Kidney (tissue), 14 donors: ENCODE results near the gene ADAM15. TPM values are rescaled to one million over a fixed set of nuclear protein-coding genes. Genes with fewer than 3 reads are reported as not detected.
A peak's percentile ranks its signal among the peaks of the same experiment; 100 is the strongest.

Source experiments
- DNase-seq, 5 donors: peaks; one replicate each; pipeline ENCODE4 v3.0.0-alpha.2; 2013 to 2020
- FAIRE-seq: peaks from 2 replicates; lab custom pipeline; 2012; peaks lifted over from hg19 to GRCh38; lab: Jason Lieb, UNC
- H3K27ac ChIP-seq, 2 donors: one replicate each; pipeline ENCODE4 v1.7.0; 2013; ENCODE audit warnings: low read depth in 2 of 2, low read length in 2 of 2, inconsistent platforms in 1 of 2
- H3K27me3 ChIP-seq: one replicate; pipeline ENCODE4 v1.7.1; 2013; ENCODE audit warnings: low read length, inconsistent platforms; ENCODE audit not compliant: control insufficient read depth, insufficient read depth
- H3K36me3 ChIP-seq, 3 donors: one replicate each; pipeline versions ENCODE4 v1.7.0 to v1.7.1; 2013; ENCODE audit warnings: low read length in 3 of 3, control low read depth in 1 of 3, inconsistent platforms in 1 of 3; ENCODE audit not compliant: insufficient read depth in 3 of 3, control insufficient read depth in 2 of 3
- H3K4me1 ChIP-seq, 3 donors: one replicate each; pipeline versions ENCODE4 v1.7.0 to v1.7.1; 2013; ENCODE audit warnings: low read length in 3 of 3, inconsistent platforms in 1 of 3, low read depth in 1 of 3; ENCODE audit not compliant: control insufficient read depth in 2 of 3, insufficient read depth in 2 of 3
- H3K4me3 ChIP-seq, 3 donors: one replicate each; pipeline versions ENCODE4 v1.7.0 to v1.8.1; 2013; ENCODE audit warnings: low read length in 3 of 3, control low read depth in 1 of 3, inconsistent platforms in 1 of 3
- H3K9ac ChIP-seq, 3 donors: one replicate each; pipeline versions ENCODE4 v1.7.0 to v1.7.1; 2013; ENCODE audit warnings: low read length in 3 of 3, control low read depth in 1 of 3, inconsistent platforms in 1 of 3
- H3K9me3 ChIP-seq, 3 donors: one replicate each; pipeline versions ENCODE4 v1.7.0 to v1.7.1; 2013; ENCODE audit warnings: low read length in 3 of 3, control low read depth in 1 of 3, inconsistent platforms in 1 of 3; ENCODE audit not compliant: control insufficient read depth in 2 of 3, insufficient read depth in 1 of 3
- intact Hi-C: fragments of 100-400 bp; cut with DNase I; formaldehyde crosslinking; loops from one replicate; pipeline ENCODE4 v1.11.1; 2022
- polyA plus RNA-seq: library from polyadenylated mRNA; stranded (reverse); fragments of 350-450 nt; fragmentation: Illumina TruSeq; extraction: RNeasy Lipid Tissue Mini Kit (QIAGEN cat#74804); gene quantifications from one replicate; pipeline ENCODE4 v1.2.3, GENCODE V29; 2014; ENCODE audit warnings: low read depth, low replicate concordance; ENCODE audit not compliant: insufficient read depth
- total RNA-seq: library from RNA; stranded (reverse); fragmentation: NEBNext Ultra II Directional; extraction: Animal tissue kit (Norgen Biotek cat#: 25700); gene quantifications from one replicate; pipeline ENCODE4 v1.2.1, GENCODE V29; 2021
- TF ChIP-seq, protein P1 (sequence below): IDR thresholded peaks from 3 replicates; pipeline ENCODE4 v1.5.1; 2012; ENCODE audit warnings: mild to moderate bottlenecking, moderate library complexity, borderline replicate concordance; ENCODE audit not compliant: insufficient read depth; ENCODE audit errors: extremely low read depth
- donor health status: control.
- donor health status: control.
- donor health status: control.
- donor health status: control.
- donor health status: control.
- donor health status: DM: yes; HTN: yes; CAD: no.
- donor health status: Normal renal cell carcinoma (clear cell type).

The ADAM15 gene
- total and polyA plus RNA-seq, 2 donors from 2014 or later = 68.4 to 152 TPM

DNA sequence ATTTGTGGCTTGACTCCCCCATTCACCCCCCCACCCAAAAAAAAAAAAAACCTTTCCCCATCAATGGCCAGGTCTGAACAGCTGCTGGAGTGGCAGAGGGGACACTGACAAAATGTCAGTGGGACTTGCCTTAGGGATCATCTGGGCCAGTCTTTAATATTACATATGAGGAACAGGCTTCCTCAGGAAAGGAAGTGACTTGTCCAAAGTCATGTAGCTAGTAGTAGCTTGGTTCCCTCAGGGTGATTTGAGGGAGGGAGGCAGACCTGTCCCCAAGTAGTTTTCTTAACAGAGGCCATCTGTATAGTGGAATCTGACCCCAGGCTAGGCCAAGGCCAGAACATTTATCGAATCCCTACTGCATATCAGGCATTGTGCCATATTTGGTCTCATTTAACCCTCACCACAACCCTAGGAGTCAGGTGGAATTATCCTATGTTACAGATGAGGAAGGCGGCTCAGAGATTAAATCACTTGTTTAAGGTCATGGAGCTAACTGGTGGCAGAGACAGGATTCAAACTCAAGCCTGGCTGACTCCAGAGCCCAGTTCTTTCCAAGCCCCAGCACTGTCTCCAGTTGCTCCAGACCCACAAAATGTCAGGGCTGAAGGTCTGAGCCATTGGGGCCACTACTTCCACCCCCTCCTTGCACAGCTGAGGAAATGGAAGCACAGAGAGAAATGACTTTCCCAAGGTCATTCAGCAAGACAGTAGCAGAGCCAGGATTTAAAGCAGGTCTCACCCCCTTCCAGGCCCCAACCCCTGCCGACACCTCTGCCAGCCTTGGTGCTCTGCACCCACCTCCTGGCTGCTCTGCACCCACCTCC, 38.1 kb upstream of the ADAM15 start:
- Histone ChIP-seq H3K4me3 (no peak overlapping the region), H3K36me3 (no peaks in the 10 kb centered on the region), H3K27ac (no peak overlapping the region), H3K4me1 (peaks cover 0 to 38% (median 12%) of the 10 kb centered on the region in 3 donors), H3K27me3 (no peaks in the 10 kb centered on the region), H3K9ac (no peak overlapping the region), H3K9me3 (no peaks in the 10 kb centered on the region)
- FAIRE-seq (no peak), DNase-seq (no peak)
- intact Hi-C loops = no loop called here
- TF ChIP-seq, protein P1, sequence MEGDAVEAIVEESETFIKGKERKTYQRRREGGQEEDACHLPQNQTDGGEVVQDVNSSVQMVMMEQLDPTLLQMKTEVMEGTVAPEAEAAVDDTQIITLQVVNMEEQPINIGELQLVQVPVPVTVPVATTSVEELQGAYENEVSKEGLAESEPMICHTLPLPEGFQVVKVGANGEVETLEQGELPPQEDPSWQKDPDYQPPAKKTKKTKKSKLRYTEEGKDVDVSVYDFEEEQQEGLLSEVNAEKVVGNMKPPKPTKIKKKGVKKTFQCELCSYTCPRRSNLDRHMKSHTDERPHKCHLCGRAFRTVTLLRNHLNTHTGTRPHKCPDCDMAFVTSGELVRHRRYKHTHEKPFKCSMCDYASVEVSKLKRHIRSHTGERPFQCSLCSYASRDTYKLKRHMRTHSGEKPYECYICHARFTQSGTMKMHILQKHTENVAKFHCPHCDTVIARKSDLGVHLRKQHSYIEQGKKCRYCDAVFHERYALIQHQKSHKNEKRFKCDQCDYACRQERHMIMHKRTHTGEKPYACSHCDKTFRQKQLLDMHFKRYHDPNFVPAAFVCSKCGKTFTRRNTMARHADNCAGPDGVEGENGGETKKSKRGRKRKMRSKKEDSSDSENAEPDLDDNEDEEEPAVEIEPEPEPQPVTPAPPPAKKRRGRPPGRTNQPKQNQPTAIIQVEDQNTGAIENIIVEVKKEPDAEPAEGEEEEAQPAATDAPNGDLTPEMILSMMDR = no peak

DNA sequence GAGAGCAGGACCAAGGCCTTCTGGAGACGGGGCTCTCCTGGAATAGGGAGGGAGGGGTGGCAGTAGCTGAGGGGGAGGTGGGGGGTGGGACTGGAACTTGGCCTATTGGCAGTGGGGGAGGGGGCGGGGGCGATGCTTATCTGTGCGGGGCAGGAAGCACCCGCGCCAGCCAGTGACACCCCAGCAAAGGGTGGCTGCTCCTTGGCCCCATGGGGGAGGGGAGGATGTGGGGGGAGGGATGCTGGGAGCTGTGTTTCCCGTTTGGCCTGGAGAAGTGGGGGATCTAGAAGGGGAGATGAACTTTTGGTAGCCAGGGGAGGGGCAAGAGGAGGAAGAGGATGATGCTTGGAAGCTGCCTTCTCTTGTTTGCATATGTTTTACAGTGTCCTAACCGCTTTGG, 37.5 kb upstream of the ADAM15 start:
- H3K36me3 ChIP-seq = no peaks in the 10 kb centered on the region

DNA sequence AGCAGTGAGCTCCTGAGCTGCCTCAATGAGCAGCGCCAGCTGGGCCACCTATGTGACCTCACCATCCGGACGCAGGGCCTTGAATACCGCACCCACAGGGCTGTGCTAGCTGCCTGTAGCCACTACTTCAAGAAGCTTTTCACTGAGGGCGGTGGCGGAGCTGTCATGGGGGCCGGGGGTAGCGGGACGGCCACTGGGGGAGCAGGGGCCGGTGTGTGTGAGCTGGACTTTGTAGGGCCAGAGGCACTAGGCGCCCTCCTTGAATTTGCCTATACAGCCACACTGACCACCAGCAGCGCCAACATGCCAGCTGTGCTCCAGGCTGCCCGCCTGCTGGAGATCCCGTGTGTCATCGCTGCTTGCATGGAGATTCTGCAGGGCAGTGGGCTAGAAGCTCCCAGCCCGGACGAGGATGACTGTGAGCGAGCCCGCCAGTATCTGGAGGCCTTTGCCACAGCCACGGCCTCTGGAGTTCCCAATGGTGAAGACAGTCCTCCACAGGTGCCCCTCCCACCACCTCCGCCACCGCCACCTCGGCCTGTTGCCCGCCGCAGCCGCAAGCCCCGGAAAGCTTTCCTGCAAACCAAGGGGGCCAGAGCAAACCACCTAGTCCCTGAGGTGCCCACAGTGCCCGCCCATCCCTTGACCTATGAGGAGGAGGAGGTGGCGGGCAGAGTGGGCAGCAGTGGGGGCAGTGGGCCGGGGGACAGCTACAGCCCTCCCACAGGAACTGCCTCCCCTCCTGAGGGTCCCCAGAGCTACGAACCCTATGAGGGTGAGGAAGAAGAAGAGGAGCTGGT, 36.2 kb upstream of the ADAM15 start:
- no peaks in the 10 kb centered on the region for H3K27me3 ChIP-seq
- intact Hi-C loops = no loop called here
- no peak overlapping the region for H3K9ac ChIP-seq
- no peak overlapping the region for H3K4me3 ChIP-seq
- TF ChIP-seq, protein P1 = no peak
- peak in 2 of 5 donors; percentile 44 to 72 for DNase-seq
- H3K27ac ChIP-seq = no peak overlapping the region
- no peak for FAIRE-seq
- H3K9me3 ChIP-seq = no peaks in the 10 kb centered on the region
- peaks cover 0 to 38% (median 9%) of the 10 kb centered on the region in 3 donors for H3K4me1 ChIP-seq
- H3K36me3 ChIP-seq = no peaks in the 10 kb centered on the region

More for the DNA sequence above, 37.5 kb upstream of the ADAM15 start:
- peaks cover 0 to 35% (median 9%) of the 10 kb centered on the region in 3 donors for H3K4me1 ChIP-seq
- intact Hi-C loops = no loop called here
- no peak for FAIRE-seq
- no peak for DNase-seq
- H3K9ac ChIP-seq = no peak overlapping the region
- no peak overlapping the region for H3K27ac ChIP-seq
- no peaks in the 10 kb centered on the region for H3K27me3 ChIP-seq
- no peak overlapping the region for H3K4me3 ChIP-seq
- TF ChIP-seq, protein P1 = no peak
- H3K9me3 ChIP-seq = no peaks in the 10 kb centered on the region
